Myocyte (in vitro differentiated cells): ENCODE results near the gene GLI3. TPM values are rescaled to one million over a fixed set of nuclear protein-coding genes. Genes with fewer than 3 reads are reported as not detected.

Source experiments
- DNase-seq: peaks from one replicate; pipeline ENCODE4 v3.0.0-alpha.2; 2012; ENCODE audit warnings: low read depth
- total RNA-seq: library from RNA; depleted of rRNA; stranded (reverse); fragments of >200 nt; gene quantifications from 2 replicates; pipeline ENCODE4 v1.2.3, GENCODE V29; 2014

Gene GLI3
- total RNA-seq, 1 donor from 2014 or later, result 3.7 TPM

DNA sequence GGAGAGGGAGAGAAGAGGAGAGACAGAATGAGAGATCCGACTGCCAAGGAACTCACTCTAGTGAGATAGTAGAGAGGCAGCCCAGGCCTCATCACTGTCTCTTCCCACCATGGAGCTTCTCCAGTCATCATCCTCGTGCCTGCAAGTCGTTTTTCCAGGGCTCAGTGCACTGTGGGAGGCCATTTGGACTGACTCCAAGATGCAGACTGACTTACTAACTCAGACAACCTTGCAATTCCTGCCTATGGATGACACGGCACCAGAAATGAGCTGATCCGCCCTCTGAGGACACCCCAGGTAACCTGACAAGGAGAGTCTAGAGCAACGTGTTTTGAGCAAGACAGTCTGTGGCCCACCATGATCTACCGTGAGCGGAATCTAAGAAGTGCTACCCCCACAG lies 154.9 kb downstream of the GLI3 start:
- no peak for DNase-seq

- no peak for DNase-seq
Measured at GRCh38 chr7:42081671-42082070, 155.3 kb downstream of the GLI3 start.

GRCh38 chr7:42080841-42081586 lies 156.0 kb downstream of the GLI3 start:
- no peak for DNase-seq

GRCh38 chr7:42077271-42078135 lies 159.5 kb downstream of the GLI3 start:
- no peak for DNase-seq

GRCh38 chr7:42076870-42077269 lies 160.1 kb downstream of the GLI3 start:
- no peak for DNase-seq

DNA sequence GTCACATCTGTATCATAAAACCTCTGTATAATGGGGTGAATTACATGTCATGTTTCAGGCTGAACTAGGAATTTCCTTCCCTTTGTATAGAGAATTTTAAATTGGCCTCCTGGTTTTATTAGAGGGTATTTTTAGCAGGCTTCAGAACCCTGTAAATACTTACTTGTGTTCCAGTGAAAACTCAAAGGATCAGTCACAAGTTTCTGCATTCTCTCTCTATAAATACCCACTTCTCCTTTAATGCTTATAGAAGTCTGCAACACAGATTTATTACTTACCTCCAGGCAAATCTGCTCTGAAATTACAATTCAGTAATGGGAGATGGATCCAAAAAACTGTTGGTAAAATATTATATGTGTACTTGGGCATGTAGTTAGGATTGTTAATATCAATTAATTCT lies 161.6 kb downstream of the GLI3 start:
- DNase-seq, result no peak

DNA sequence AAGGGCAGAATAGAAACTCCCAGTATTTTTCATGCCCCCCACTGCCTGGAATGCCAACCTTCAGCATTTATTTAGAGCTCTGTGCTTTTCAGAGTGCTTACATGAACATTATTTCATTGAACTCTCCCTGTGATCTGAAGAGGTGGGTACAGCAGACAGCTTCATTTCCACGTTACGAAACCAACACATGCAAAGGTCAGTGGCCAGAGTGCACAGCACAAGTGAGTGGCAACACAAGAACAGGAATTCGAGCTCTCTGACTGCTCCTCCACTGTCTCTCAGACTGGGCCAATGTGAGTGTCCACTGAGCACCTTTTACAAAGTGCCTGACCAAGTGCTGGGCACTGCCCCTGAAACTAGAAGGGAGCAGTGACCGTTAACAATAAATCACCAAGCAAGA lies 162.9 kb downstream of the GLI3 start:
- no peak for DNase-seq

- DNase-seq, result no peak
Measured at GRCh38 chr7:42071372-42072261, 165.4 kb downstream of the GLI3 start.

GRCh38 chr7:42070068-42070467 lies 166.9 kb downstream of the GLI3 start:
- no peak for DNase-seq

DNA sequence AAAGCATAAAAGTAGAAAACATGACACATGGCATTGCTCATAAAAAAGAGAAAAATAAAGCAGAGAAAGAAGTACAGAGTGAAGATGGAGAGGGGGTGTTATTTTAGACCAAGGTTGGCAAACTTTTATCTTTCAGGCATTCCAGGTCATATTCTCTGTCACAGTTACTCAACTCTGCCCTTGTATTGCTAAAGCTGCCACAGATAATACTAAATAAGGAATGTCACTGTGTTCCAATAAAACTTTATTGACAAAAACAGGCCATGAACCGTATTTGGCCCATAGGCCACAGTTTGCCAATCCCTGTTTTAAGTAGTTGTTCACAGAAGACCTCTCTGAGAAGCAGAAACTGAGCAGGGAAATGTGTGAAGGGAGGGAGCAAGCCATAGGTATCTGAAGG lies 167.4 kb downstream of the GLI3 start:
- no peak for DNase-seq

DNA sequence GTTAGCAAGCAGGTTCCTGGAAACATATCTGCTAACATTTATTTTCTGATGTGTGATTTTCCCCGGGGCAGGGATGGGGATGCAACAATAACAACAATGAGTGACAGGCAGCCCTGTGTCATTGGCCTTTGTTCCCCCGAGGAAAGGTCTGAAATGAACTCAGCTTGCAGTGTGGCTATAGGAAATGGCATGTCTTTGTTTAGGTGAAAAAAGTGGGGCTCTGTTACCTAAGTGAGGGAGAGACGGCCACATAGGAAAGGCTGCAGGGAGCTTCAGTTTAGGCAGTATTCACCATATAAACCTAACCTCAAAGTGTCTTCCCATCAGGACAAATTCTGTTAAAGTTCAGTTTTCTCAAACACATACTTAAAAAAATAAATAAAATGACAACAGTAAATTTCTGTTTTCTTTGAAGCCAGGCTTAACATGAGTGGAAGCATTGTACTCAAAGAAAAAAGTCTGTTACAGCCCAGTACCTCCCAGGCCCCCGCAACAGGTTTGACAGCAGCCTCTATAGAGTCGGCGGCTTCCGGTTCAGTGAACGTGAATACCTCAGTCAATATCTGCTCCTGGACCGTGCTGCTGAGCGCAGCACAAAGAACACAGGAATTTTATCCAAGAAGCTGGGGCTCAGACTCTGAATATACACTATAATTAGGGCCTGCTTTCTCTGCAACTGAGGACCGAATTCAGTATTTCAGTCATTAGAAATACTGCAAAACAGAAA lies 168.3 kb downstream of the GLI3 start:
- DNase-seq, result no peak

- DNase-seq, result no peak
Measured at GRCh38 chr7:42065942-42066341, 171.1 kb downstream of the GLI3 start.

DNA sequence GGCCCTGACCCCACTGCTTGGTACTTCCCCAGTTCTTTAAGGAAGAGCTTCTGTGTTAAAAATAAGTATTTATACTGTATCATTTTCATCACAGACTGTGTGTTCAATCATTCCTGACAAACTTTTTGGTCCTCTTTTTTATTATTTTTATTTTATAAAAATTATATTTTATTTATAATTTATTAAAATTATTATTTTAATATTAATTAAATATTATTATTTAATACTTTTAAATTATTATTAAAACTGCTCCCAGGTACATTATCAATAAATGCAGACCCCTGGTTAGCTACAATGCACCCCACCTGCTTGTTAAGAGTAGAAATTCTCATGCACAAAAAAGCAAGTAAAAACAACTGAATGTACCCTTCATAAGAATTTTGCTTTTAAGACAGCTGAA lies 172.0 kb downstream of the GLI3 start:
- DNase-seq, result no peak

GRCh38 chr7:42064534-42064933 lies 172.5 kb downstream of the GLI3 start:
- no peak for DNase-seq

GRCh38 chr7:42059275-42059674 lies 177.7 kb downstream of the GLI3 start:
- no peak for DNase-seq

- DNase-seq, result no peak
Measured at GRCh38 chr7:42057331-42057730, 179.7 kb downstream of the GLI3 start.

DNA sequence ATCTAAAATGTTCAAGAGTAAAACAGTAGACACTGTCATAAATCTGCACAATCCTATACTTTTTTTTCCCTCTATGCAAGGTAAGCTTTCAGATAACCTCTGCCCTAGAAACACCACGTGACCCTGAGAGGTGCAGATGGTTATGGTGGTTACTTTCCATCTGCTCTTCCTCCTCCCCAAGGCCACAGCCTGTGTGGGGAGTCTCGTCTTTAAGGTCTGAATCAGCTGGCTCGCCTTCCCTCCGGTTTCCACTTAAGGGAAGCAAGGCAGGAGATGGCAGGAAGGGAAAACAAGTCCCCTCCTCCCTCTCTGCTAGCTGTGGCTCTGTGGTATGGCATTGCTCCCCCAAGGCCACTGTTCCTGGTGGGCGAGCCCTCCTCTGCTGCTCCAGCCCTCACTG lies 181.8 kb downstream of the GLI3 start:
- peak; percentile 59 for DNase-seq

- DNase-seq, result peak; percentile 15
Measured at GRCh38 chr7:42053834-42054233, 183.2 kb downstream of the GLI3 start.

GRCh38 chr7:42049761-42050160 lies 187.2 kb downstream of the GLI3 start:
- DNase-seq, result no peak

DNA sequence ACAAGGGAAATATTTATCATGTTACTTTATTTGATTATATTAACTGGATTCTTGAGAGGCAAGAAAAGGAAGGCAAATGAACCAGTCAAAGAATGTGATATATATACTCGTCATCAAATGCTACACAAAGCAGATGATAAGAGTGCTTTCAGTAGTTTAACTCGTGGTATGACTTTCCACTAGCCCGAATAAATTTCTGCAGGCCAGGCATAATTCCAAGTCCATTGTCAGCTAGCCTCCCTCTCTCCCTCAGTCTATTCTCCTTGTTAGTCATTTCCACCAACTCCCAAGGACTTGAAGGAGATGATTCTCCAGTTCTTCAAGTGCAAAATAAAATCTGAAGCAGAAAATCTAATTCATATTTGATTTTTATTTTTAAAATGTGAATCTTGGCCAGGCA lies 190.5 kb downstream of the GLI3 start:
- no peak for DNase-seq

DNA sequence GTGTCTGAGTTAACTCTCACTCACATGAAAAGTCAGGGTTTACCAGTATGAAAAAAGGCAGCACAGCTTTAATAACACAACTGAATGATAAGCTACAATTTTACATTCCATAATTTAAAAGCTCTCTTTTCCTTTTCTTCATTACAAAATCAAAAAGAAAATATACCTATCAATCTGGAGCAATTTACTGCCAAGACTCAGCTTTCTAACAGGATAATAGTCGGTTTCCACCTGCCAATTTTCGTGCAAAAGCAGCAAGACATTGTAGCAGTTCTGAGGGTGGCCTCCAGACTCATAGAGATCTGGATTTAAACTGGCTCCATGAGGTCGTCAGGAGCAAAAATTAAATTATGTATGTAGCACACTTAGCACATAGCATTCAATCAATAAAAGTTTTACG lies 191.0 kb downstream of the GLI3 start:
- no peak for DNase-seq
